Activated CD8-positive, alpha-beta memory T cell treated with anti-CD3 and anti-CD28 coated beads for 4 hours (primary cell): ENCODE measurements around the gene RNF148.
"Not testable (repeated sequence)": the region's sequence is repeated elsewhere in the genome, so short reads cannot be mapped to it uniquely, and the experiment has no call there.

Experiments used
- DNase-seq, 2 donors: peaks; one replicate each; pipeline ENCODE4 v3.0.0-alpha.2; 2020; ENCODE audit warnings: low read depth in 2 of 2

Gene RNF148

DNA sequence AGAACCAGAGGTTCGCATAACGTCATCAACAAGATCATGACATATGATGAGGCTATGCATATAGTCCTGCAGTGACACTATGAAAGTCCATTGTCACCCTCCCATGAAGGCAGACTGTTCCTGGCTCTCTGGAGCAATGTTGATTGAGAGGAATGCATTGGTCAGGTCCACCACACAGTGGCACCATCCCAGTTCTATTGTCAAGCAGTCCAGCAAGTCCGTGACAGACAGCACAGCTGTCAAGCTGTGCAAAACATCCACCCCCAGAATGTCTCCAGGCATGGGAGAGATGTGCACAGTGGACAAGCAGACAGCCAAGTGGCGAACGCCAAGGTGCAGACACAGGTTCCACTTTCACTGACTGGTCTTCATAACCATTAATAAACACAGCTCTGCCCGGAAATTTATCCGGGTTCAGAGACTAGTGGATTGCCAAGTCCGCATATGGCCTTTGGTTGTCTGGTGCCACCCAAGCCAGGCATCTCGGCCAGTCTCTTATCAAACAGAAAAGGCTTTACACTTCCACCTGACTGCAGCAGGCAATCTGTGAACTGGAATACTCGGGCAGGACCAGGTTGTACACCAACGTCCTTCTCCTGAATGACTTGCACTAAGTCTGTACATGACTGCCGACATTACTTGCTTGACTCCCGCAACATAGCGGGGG, 11.0 kb downstream of the RNF148 start:
- DNase-seq: no peak

DNA sequence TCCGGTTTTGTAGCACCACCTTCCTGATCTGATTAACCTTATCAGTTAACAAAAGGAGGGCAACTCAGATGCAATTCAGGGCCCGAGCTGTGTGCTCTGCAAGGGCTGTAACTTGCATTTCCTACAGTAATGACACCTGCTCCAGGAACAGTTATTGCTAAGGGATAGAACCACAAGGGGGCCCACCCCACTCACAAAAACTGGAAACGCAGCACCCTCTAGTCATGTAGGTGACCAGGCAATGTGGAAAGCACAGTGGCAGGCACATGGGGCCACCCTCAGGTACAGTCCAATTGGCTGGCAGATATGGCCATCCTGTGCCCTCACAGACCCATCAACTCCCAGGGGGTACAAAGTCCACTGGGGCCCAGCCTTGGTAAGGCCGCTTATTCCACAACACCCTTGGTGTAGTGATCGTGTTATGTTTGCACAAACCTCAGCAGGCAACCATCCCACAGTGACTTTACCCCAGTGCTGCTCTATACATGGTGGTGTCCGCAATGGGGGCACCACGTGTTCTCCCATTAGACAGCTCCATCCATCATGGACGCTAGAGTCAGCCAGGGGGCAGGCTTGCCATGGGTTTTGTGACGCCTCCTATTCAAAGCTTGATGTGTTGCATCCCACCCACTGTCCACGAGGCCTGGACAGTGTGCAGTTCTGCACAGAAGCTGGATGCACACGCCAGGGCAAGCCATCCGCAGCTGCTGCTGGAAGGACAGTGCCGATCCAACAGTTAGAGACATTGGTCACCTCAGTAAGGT, 13.2 kb downstream of the RNF148 start:
- no peak for DNase-seq

DNA sequence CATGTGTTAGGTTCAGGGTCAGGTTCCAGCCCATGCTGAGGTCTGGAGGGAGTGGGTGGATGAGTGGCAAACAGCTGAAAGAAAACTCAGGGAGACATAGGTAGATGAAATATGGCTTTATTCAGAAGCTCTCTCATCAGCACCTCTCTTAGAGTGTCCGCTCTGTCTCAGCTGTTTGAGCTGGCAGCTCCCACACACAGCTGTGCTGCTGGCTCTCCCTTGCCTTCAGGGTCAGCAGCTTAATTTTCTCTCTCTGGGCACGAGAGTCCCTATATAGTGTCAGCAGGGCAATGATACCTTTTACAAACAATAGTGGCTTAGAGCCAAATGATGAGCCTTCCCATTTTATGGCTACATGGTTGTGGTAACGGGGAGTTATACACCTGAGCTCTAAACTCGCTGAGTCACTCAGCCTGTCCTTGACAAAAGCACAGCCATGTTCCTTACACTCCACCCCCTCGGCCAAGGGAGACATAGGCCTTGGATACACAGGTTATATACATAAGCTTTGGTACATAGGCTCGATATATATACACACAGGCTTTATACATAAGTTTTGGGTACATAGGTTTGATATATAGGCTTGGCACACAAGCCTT, 14.2 kb downstream of the RNF148 start:
- no peak for DNase-seq

DNA sequence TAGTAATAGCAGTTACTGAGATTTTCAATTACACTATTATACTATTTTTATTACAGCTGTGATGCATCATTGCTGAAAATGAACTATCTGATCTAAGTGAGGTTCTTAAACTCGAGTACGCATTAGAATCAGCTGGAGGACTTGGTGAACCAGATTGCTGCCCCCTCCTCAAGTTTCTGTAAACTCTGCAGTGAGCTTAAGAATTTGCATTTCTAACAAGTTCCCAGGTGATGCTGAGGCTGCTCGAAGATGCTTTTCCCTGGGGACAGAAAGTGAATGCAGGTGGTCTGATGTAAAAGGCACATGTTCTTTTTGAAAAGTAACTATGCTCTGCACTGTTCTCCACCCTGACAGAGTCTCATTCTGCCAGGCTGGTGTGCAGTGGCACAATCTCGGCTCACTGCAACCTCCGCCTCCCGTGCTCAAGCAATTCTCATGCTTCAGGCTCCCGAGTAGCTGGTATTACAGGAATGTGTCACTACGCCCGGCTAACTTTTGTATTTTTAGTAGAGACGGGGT, 16.3 kb downstream of the RNF148 start:
- no peak for DNase-seq

DNA sequence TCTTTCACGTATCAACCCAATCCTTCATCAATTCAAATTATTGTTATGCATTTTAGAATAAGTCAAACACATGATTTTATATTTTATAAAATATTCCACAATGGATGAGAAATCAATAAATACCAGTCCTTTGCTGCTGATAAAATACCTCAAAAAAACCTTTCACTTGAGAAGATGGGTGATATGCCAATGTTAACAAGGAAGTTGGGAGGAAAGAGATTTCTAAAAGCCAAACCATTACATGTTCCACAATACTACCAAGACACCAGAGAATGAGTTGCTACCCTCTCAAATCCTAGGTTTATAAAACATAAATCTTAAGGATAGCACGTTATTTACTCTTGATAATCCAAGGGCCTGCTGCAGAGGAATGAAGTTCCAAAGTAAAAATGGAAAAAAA, 18.2 kb downstream of the RNF148 start:
- DNase-seq: no peak

DNA sequence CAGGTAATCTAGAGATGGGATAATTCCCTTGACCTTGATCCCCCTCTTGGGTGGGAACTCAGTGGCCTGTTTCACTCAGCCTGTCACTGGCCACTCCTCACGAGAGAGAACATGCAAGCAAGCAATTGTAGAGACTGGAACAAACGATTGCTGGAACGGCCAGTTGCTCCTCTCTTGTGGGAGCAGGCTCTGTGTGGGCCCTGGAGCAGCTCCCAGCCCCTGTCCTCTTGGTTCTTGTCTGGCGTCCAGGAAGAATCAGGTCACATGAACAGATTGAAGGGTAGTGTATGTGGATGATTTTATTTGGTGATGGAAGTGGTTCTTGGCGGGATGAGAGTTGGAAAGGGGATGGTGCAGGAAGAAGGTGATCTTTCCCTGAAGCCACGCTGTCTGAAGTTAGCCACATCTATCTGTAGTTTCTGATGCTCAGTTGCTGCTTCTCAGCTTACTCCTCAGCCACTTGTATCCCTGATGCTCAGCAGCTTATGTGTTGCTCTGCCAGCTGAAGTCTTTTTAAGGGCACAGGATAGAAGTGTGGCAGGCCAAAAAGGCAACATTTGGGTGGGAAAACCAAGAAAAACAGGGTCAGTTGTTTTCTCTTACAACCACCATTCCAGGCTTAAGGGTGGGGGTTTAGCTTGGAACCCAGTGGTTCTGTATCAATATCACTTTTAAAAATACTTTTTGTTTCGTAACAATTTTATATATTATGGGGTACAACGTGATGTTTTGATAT, 19.7 kb downstream of the RNF148 start:
- DNase-seq: no peak

DNA sequence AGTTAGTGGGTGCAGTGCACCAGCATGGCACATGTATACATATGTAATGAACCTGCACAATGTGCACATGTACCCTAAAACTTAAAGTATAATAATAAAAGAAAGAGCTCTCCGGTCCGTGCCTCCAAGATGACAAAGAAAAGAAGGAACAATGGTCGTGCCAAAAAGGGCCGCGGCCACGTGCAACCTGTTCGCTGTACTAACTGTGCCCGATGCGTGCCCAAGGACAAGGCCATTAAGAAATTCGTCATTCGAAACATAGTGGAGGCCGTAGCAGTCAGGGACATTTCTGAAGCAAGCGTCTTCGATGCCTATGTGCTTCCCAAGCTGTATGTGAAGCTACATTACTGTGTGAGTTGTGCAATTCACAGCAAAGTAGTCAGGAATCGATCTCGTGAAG, 21.5 kb downstream of the RNF148 start:
- not testable (repeated sequence) for DNase-seq

DNA sequence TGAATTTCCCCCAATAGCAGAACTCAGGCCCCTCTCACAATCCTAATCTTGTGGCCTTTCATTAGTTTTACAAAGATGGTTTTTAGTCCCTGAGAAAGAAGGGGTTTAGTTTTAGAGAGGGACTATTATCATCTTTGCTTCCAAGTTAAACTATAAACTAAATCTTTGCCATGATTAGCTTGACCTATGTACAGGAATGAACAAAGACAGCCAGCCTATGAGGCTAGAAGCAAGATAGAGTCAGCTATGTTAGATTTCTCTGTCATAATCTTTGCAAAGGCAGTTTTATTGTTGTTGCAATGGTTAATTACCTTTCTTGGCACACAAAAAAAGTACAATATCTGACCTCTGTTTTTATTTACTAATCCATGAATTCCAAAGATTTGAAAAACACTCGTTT, 22.9 kb downstream of the RNF148 start:
- no peak for DNase-seq

DNA sequence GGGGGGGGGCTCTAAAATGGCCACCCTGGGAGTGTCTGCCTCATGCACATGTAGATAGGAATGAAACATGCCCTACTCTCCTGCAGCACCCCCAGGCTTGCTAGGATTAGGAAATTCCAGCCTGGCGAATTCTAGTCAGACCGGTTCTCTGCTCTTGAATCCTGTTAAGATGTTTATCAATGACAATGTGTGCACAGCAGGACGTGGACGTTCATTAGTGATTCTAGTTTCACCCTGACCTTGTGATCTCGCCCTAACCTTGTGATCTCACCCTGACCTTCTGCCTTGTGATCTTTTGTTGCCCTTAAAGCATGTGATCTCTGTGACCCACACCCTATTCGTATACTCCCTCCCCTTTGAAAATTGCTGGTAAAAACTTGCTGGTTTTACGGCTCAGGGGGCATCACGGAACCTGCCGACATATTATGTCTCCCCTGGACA, 23.4 kb downstream of the RNF148 start:
- DNase-seq: not testable (repeated sequence)

DNA sequence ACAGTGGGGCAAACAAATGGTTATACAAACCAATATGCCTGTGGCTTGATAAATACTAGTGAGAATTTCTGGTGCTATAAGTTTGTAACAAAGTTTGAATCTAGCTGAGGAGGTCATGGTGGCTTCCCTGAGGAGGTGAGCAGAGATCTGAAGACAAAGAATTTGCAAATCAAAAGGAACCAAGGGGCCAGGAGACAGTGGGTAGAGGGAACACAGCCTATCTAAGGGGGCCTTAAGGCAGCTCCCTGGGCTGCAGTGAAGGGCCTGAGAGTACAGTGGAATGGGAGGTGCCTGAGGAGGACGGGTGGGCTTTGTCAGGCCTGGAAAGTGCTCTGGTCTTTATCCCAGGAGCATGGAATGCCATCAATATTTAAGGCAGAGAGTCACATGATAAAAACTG, 25.6 kb downstream of the RNF148 start:
- no peak for DNase-seq

DNA sequence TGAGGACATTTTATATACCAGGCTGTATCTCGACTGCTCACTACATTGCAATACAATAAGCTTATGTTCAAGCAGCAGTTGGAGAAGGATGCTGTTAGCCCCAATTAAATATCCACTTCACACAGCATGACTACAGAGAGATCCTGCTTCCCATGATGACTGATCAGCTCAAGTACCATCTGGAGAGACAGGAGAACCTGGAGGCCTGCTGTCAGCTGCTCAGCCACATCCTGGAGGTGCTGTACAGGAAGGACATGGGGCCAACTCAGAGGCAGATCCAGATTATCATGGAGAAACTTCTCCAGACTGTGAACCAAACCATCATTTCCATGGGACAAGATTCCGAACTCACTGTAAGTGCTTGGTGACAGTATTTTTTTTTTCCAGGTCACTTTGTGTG, 26.3 kb downstream of the RNF148 start:
- no peak for DNase-seq

DNA sequence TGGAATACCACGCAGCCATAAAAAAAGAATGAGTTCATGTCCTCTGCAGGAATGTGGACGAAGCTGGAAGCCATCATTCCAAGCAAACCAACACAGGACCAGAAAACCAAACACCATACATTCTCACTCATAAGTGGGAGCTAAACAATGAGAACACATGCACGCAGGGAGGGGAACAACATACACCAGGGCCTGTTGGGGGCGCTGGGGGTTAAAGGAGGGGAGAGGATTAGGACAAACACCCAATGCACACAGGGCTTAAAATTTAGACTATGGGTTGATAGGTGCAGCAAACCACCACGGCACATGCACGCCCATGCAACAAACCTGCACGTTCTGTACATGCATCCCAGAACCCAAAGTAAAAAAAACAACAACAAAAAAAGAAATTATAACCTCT, 27.1 kb downstream of the RNF148 start:
- no peak for DNase-seq

DNA sequence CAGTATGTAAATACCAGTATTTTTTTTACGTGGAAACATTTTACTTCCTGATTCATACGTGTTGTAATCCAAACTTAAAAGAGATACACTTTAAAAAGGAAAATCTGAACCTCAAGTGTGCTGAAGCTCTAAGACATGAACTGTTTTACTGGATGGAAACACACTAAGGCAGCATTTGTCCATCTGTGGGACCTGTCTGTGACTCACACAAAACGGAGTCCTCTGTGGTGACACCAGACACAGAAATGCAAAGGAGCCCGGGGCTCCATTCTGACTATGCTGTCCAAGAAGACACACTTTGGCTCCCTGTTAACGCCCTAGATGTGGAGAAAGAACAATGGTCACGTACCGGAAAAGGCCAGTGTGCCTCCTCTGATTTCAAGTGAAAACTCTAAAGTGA, 27.7 kb downstream of the RNF148 start:
- no peak for DNase-seq

DNA sequence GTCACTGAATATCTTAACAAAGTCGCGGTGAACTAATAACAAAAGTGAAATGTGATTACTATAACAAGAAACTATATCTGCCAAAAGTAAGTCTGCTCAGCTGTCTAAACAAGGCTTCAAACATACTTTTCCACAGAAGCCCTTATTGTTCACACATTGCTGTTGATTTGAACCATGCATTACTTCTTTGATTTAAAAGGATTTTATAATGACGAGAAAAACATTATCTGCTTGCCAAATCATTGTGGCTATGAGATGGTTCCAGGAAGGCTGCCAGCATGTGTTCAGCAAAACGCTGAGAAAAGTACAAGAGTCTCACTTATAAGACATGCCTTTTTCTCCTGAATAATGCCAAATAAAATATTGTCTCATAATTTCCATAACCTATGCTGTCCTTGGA, 28.2 kb downstream of the RNF148 start:
- no peak for DNase-seq

DNA sequence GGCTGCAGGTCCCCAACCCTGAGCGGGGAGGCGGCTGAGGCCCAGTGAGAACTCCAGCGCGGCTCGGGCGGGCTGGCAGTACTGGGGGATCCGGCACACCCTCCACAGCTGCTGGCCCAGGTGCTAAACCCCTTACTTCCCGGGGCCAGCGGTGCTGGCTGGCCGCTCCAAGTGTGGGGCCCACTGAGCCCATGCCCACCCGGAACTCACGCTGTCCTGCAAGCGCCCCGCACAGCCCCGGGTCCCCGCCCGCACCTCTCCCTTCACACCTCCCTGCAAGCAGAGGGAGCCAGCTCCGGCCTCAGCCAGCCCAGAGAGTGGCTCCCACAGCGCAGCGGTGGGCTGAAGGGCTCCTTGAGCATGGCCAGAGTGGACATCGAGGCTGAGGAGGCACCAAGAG, 28.8 kb downstream of the RNF148 start:
- no peak for DNase-seq

DNA sequence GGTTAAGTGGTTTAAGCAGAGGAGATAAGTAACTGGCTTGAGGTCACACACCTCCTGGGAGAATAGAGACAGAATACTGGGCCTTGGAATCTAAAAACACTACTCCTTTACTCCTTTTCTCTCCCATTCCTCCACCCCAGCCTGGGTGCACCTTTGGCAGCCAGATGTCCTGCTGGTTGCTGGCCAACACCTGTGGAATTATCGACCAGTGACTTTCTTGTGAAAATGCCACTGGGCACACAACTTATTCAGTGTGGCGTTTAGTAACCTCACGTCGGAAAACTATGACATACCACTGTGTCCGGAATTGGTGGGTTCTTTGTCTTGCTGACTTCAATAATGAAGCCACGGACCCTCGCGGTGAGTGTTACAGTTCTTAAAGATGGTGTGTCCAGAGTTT, 30.2 kb downstream of the RNF148 start:
- no peak for DNase-seq

DNA sequence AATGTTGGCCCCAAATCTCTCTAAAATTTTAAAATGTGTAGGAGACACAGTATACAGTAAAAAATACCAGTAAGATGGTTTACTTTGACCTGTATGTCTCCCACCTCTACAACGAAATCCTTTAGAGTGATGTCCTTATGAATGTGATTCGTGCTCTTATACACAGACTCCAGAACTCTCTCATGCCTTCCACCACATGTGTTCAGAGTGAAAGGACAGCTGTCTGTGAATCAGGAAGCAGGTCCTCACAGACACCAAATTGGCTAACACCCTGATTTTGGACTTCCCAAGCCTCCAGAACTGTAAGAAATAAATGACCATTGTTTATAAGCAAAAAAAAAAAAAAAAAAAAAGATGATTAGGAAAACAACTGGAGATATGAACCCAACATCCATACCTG, 39.0 kb downstream of the RNF148 start:
- DNase-seq: no peak

DNA sequence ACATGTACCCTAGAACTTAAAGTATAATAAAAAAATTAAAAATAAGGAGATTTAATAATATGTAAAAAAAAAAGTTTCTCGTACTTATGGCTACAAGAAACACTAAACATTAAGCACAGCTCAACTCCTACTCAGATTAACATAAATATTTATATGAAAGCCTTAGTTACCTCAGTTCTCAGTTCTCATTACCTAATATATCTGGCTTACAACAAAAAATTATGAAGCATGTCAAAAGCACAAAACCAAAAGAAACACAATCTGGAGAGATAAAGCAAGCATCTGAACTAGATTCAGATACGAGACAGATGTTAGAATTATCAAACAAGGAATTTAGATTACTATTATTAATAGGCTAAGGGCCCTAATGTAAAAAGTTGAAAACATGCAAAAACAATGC, 43.9 kb downstream of the RNF148 start:
- DNase-seq: no peak

DNA sequence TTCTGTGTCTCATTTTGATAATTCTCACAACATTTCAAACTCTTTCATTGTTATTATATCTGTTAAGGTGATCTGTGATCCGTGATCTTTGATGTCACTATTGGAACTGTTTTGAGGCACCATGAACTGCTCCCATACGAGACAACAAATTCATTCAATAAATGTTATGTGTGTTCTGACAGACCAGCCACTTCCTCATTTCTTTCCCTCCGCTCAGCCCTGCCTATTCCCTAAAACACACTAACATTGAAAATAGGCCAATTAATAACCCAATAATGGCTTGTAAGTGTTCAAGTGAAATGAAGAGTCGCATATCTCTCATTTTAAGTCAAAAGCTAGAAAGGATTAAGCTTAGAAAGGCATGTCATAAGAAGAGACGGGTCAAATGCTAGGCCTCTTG, 49.0 kb downstream of the RNF148 start:
- no peak for DNase-seq

DNA sequence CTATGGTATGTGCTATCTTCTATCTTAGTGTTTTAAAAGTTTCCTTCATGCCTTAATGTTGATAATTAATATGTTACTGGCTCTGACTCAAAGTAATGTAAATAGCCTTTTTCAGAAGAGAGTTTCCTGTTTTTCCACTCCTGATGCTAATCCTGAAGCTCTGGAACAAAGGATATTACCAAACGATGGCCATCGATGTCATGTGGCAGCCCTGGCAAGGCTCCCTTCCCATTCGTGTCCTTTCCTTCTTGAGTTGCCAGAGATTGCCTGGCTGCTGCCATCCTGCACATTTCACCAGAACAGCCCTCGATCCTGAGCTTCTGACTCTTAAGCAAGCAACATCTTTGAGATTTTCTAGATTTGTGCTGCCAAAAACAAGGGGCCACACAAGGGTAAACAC, 49.8 kb downstream of the RNF148 start:
- no peak for DNase-seq
